Measurements from ENCODE around the gene IZUMO4.

DNA sequence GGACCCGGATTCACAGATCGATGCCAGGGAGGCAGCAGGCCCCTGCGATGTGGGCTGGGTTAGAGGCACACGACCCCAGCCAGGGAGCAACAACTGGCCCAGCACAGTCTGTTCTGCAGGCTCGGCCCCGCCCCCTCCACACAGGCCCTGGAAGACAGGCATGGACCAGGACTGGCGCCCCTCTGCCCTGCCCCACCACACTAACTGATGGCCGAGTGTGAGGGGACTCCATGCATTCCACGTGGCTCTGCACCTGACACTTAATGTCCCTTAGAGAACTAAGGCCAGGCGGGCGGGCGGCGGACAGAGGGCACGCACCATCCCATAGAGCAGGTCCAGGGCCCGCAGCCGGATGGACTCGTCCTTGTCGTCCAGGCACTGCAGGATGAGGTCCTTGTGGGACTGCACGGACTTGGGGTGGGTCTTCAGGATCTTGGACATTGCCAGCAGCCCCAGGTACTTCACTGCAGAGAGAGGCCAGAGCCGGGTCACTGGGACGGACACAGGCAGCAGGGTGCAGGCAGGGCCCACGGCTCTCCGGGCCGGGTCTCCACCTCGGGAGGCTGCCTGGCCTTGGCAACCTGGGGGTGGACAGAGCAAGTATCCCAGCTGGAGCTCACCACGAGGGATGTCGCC lies 24.8 kb downstream of the IZUMO4 start:
- no peak for TF ChIP-seq POLR2AphosphoS5 (IDR thresholded peaks at IDR 0.05)
- TF ChIP-seq, protein P1, sequence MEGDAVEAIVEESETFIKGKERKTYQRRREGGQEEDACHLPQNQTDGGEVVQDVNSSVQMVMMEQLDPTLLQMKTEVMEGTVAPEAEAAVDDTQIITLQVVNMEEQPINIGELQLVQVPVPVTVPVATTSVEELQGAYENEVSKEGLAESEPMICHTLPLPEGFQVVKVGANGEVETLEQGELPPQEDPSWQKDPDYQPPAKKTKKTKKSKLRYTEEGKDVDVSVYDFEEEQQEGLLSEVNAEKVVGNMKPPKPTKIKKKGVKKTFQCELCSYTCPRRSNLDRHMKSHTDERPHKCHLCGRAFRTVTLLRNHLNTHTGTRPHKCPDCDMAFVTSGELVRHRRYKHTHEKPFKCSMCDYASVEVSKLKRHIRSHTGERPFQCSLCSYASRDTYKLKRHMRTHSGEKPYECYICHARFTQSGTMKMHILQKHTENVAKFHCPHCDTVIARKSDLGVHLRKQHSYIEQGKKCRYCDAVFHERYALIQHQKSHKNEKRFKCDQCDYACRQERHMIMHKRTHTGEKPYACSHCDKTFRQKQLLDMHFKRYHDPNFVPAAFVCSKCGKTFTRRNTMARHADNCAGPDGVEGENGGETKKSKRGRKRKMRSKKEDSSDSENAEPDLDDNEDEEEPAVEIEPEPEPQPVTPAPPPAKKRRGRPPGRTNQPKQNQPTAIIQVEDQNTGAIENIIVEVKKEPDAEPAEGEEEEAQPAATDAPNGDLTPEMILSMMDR (IDR thresholded peaks at IDR 0.05): no peak
- no peak for TF ChIP-seq POLR2A (IDR thresholded peaks at IDR 0.05)
- TF ChIP-seq EP300 (IDR thresholded peaks at IDR 0.05): no peak
